Activated B cell treated with CpG ODN at 0.5 μM for 24 hours (primary cell): ENCODE data around the gene SUCLG2. TPM values are rescaled to one million over a fixed set of nuclear protein-coding genes. Genes with fewer than 3 reads are reported as not detected.

ENCODE experiments used
- ATAC-seq: fragments of 200-7000 bp; cut with Tn5 transposase; one replicate; pipeline ENCODE4 v1.10.0; 2021; ENCODE audit warnings: low read depth, mild to moderate bottlenecking, moderate library complexity
- CTCF ChIA-PET: fragments of 350-600 bp; sonication (Branson Sonifier 250); formaldehyde crosslinking; loops from one replicate; lab custom pipeline; 2021; ENCODE audit warnings: antibody characterized with exemption; lab: Charles Lee
- POLR2A ChIA-PET: fragments of 350-600 bp; sonication (Branson Sonifier 250); formaldehyde crosslinking; loops from one replicate; lab custom pipeline; 2021; ENCODE audit warnings: antibody characterized with exemption; lab: Charles Lee
- DNase-seq: peaks from one replicate; pipeline ENCODE4 v3.0.0; 2022
- H3K27ac Mint-ChIP-seq: one replicate; pipeline ENCODE4 v1.8.0; 2020; ENCODE audit warnings: mixed read lengths
- H3K27me3 Mint-ChIP-seq: one replicate; pipeline ENCODE4 v1.8.0; 2021; ENCODE audit warnings: mixed read lengths
- H3K36me3 Mint-ChIP-seq: one replicate; pipeline ENCODE4 v1.8.0; 2021; ENCODE audit warnings: low read depth, mixed read lengths
- H3K4me1 Mint-ChIP-seq: one replicate; pipeline ENCODE4 v1.8.0; 2021; ENCODE audit warnings: mixed read lengths
- H3K4me3 Mint-ChIP-seq: one replicate; pipeline ENCODE4 v1.8.0; 2020; ENCODE audit warnings: mild to moderate bottlenecking, mixed read lengths
- H3K9me3 Mint-ChIP-seq: one replicate; pipeline ENCODE4 v1.8.0; 2020; ENCODE audit warnings: mixed read lengths
- CTCF ChIP-seq: fragments of 200-600 bp; IDR thresholded peaks from one replicate; pipeline ENCODE4 v1.8.0; 2022; ENCODE audit warnings: antibody characterized with exemption, mild to moderate bottlenecking
- intact Hi-C: fragments of 100-400 bp; cut with micrococcal nuclease; formaldehyde crosslinking; loops from one replicate; pipeline ENCODE4 v1.15.1; 2024
- total RNA-seq: library from RNA; stranded (reverse); gene quantifications from 2 replicates; pipeline ENCODE4 v1.2.3, GENCODE V29; 2022

The SUCLG2 gene
- total RNA-seq, 1 donor from 2014 or later: 40.8 TPM

GRCh38 chr3:67361770-67362169 lies 292.6 kb downstream of the SUCLG2 start:
- CTCF ChIA-PET: interaction anchor here (1.3 kb wide), 1 partner anchor 424 kb away, joined by 4 read pairs; no protein-coding TSS in a partner anchor
- ATAC-seq (no peak), DNase-seq (no peak)
- POLR2A ChIA-PET: no interaction called here
- H3K4me3 Mint-ChIP-seq: no peak overlapping the region
- H3K27me3 Mint-ChIP-seq: no peaks in the 10 kb centered on the region
- no peaks in the 10 kb centered on the region for H3K9me3 Mint-ChIP-seq
- intact Hi-C loops: no loop called here
- H3K36me3 Mint-ChIP-seq: no peaks in the 10 kb centered on the region
- H3K27ac Mint-ChIP-seq: no peak overlapping the region
- no peak for TF ChIP-seq CTCF
- H3K4me1 Mint-ChIP-seq: no peaks in the 10 kb centered on the region

GRCh38 chr3:67361323-67361722 lies 293.1 kb downstream of the SUCLG2 start:
- DNase-seq: no peak
- no peak overlapping the region for H3K4me3 Mint-ChIP-seq
- ChIA-PET CTCF (interaction anchor here (1.3 kb wide), 1 partner anchor 423 kb away, joined by 4 read pairs; no protein-coding TSS in a partner anchor), POLR2A (no interaction called here)
- no peak for ATAC-seq
- intact Hi-C loops: no loop called here
- H3K36me3 Mint-ChIP-seq: no peaks in the 10 kb centered on the region
- H3K27me3 Mint-ChIP-seq: no peaks in the 10 kb centered on the region
- no peaks in the 10 kb centered on the region for H3K4me1 Mint-ChIP-seq
- no peak for TF ChIP-seq CTCF
- H3K9me3 Mint-ChIP-seq: no peaks in the 10 kb centered on the region
- no peak overlapping the region for H3K27ac Mint-ChIP-seq

- H3K9me3 Mint-ChIP-seq: no peaks in the 10 kb centered on the region
- no peak for TF ChIP-seq CTCF
- intact Hi-C loops: loop anchor here (1.0 to 5.0 kb wide), 3 partner anchors 245 to 386 kb away; no protein-coding TSS in a partner anchor
- no peaks in the 10 kb centered on the region for H3K36me3 Mint-ChIP-seq
- H3K27me3 Mint-ChIP-seq: no peaks in the 10 kb centered on the region
- H3K27ac Mint-ChIP-seq: no peak overlapping the region
- no peak for DNase-seq
- POLR2A ChIA-PET: no interaction called here
- H3K4me1 Mint-ChIP-seq: no peaks in the 10 kb centered on the region
- CTCF ChIA-PET: interaction anchor here (1.1 to 3.3 kb wide), 4 partner anchors 9 to 386 kb away, joined by 3 to 20 read pairs (median 10); no protein-coding TSS in a partner anchor
- no peak overlapping the region for H3K4me3 Mint-ChIP-seq
- ATAC-seq: no peak
These were observed 296.6 kb downstream of the SUCLG2 start for GRCh38 chr3:67357610-67358458.

- H3K27ac Mint-ChIP-seq: no peak overlapping the region
- DNase-seq (no peak), ATAC-seq (peak; percentile 34)
- no peaks in the 10 kb centered on the region for H3K27me3 Mint-ChIP-seq
- no peaks in the 10 kb centered on the region for H3K36me3 Mint-ChIP-seq
- CTCF ChIA-PET: no interaction called here
- intact Hi-C loops: no loop called here
- TF ChIP-seq CTCF: no peak
- peaks cover 3% of the 10 kb centered on the region for H3K4me1 Mint-ChIP-seq
- no peak overlapping the region for H3K4me3 Mint-ChIP-seq
- H3K9me3 Mint-ChIP-seq: peaks cover 6% of the 10 kb centered on the region
- POLR2A ChIA-PET: no interaction called here
These were observed 304.7 kb downstream of the SUCLG2 start for GRCh38 chr3:67349551-67350174.

GRCh38 chr3:67346081-67346480 lies 308.3 kb downstream of the SUCLG2 start:
- CTCF ChIA-PET: no interaction called here
- Mint-ChIP-seq H3K36me3 (no peaks in the 10 kb centered on the region), H3K4me1 (peaks cover 3% of the 10 kb centered on the region), H3K27me3 (no peaks in the 10 kb centered on the region), H3K27ac (no peak overlapping the region), H3K4me3 (no peak overlapping the region), H3K9me3 (peaks cover 10% of the 10 kb centered on the region)
- ATAC-seq: no peak
- no peak for TF ChIP-seq CTCF
- POLR2A ChIA-PET: no interaction called here
- intact Hi-C loops: no loop called here
- DNase-seq: no peak
